Measurements from ENCODE around the gene CXCR5. TPM values are rescaled to one million over a fixed set of nuclear protein-coding genes. Genes with fewer than 3 reads are reported as not detected.
A peak's percentile ranks its signal among the peaks of the same experiment; 100 is the strongest.

CXCR5 gene
- total RNA-seq, 1 experiment from 2014 or later, result not detected

DNA sequence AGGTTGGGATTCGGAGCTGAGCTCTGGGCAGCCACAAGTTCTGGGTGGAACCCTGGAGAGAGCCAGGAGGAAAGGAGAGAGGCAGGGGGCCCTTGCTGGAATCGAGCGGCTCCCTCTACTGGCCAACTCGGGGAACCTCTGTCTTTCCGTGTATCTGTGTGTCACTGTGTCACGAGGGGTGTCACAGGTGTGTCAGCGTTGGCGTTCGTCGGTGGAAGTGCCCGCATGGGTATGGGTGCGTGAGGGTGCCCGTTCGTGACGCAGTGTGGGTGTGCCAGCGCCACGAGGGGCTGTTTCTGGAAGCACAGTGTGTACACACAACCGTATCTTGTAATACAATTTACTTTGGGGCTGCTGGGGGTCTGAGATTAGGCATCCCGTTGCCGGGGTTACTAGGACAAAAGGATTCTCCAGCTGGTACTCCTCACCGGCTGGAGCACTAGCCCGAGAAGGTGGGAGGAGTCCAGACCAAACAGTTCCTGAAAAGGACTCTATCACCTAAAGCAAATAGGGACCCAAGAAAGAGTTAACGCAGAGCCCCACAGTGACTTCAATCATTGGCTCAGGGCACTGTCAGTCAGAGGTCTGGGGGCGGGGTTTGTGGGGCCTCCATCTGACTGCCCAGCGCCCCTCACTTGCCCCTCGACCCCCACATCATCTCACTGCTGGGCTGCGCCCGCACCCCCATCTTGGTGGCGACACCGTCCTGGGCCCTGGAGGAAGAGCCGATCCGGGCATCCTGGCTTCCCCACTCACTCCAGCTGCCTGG lies 44.6 kb downstream of the CXCR5 start:
- BruUV-seq (replicated peaks), result no TSS peak
- POLR2A ChIA-PET, result interaction anchor here (0.6 to 1.7 kb wide), 15 partner anchors 18 to 1604 kb away, joined by 3 to 8 read pairs (median 3); partner anchors contain the start of gene UPK2
- Mint-ChIP-seq H3K4me1 (ENCODE audit: insufficient read depth, unreplicated experiment) (peaks cover 31% of the 10 kb centered on the region), H3K36me3 (ENCODE audit: insufficient read depth, unreplicated experiment) (peaks cover 4% of the 10 kb centered on the region), H3K27ac (ENCODE audit: low read depth, unreplicated experiment) (peak overlapping the region; percentile 84), H3K4me3 (ENCODE audit: unreplicated experiment) (peak overlapping the region; percentile 84), H3K27me3 (ENCODE audit: insufficient read depth, unreplicated experiment) (no peaks in the 10 kb centered on the region), H3K9me3 (ENCODE audit: unreplicated experiment) (no peaks in the 10 kb centered on the region)
- CTCF ChIA-PET, result interaction anchor here (0.5 to 5.8 kb wide), 22 partner anchors 18 to 1271 kb away, joined by 3 to 43 read pairs (median 3); partner anchors contain the start of gene CXCR5
- intact Hi-C loops (cut with micrococcal nuclease), result loop anchor here (1.0 to 2.0 kb wide), 4 partner anchors 21 to 238 kb away; partner anchors contain the start of gene UPK2
- peak; percentile 95 for DNase-seq (ENCODE audit: unreplicated experiment)
- TF ChIP-seq, protein P1, sequence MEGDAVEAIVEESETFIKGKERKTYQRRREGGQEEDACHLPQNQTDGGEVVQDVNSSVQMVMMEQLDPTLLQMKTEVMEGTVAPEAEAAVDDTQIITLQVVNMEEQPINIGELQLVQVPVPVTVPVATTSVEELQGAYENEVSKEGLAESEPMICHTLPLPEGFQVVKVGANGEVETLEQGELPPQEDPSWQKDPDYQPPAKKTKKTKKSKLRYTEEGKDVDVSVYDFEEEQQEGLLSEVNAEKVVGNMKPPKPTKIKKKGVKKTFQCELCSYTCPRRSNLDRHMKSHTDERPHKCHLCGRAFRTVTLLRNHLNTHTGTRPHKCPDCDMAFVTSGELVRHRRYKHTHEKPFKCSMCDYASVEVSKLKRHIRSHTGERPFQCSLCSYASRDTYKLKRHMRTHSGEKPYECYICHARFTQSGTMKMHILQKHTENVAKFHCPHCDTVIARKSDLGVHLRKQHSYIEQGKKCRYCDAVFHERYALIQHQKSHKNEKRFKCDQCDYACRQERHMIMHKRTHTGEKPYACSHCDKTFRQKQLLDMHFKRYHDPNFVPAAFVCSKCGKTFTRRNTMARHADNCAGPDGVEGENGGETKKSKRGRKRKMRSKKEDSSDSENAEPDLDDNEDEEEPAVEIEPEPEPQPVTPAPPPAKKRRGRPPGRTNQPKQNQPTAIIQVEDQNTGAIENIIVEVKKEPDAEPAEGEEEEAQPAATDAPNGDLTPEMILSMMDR (IDR thresholded peaks at IDR 0.05; ENCODE audit: unreplicated experiment), result peak; percentile 77

DNA sequence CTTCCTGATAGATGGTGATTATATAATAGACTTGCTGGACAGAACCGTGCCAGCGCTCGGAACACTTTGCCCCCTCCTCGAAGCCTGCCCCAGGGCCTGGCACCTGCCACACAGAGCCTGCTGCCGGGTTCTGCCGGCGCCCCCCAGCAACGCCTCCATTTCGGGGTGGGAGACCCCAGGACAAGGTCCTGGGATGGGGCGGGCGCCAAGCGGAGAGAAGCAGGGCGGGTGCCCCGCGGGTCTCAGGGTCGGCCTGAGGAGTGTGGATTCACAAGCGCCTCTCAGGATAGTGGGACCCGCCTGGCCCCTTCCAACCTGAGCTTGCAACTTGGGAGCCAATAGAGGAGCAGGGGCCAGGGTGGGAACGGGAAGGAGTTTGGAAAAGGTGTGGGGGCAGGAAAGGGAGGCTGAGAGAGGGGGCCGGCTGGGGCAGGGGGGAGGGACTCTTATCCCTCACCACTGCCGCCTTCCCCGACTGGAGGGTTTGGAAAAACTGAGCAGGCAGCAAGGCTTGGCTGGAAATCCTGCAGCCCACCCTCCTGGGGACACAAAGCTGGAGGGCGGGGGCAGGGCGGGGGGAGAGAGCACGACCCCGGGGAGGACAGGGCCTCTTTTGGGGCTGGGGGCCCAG lies 45.3 kb downstream of the CXCR5 start:
- peak; percentile 61 for DNase-seq (ENCODE audit: unreplicated experiment)
- H3K27me3 Mint-ChIP-seq (ENCODE audit: insufficient read depth, unreplicated experiment), result no peaks in the 10 kb centered on the region
- no TSS peak for BruUV-seq (replicated peaks)
- intact Hi-C loops (cut with micrococcal nuclease), result loop anchor here (1.0 to 2.0 kb wide), 4 partner anchors 22 to 239 kb away; partner anchors contain the start of gene UPK2
- H3K4me1 Mint-ChIP-seq (ENCODE audit: insufficient read depth, unreplicated experiment), result peaks cover 31% of the 10 kb centered on the region
- TF ChIP-seq, protein P1 (IDR thresholded peaks at IDR 0.05; ENCODE audit: unreplicated experiment), result no peak
- H3K27ac Mint-ChIP-seq (ENCODE audit: low read depth, unreplicated experiment), result peak overlapping the region; percentile 84
- H3K36me3 Mint-ChIP-seq (ENCODE audit: insufficient read depth, unreplicated experiment), result no peaks in the 10 kb centered on the region
- H3K9me3 Mint-ChIP-seq (ENCODE audit: unreplicated experiment), result no peaks in the 10 kb centered on the region
- ChIA-PET POLR2A (interaction anchor here (0.6 to 2.6 kb wide), 10 partner anchors 28 to 1604 kb away, joined by 3 to 14 read pairs (median 5); partner anchors contain the start of gene UPK2), CTCF (interaction anchor here (0.6 to 5.8 kb wide), 16 partner anchors 23 to 317 kb away, joined by 3 to 43 read pairs (median 3); partner anchors contain the start of gene DDX6)
- H3K4me3 Mint-ChIP-seq (ENCODE audit: unreplicated experiment), result peak overlapping the region; percentile 84

DNA sequence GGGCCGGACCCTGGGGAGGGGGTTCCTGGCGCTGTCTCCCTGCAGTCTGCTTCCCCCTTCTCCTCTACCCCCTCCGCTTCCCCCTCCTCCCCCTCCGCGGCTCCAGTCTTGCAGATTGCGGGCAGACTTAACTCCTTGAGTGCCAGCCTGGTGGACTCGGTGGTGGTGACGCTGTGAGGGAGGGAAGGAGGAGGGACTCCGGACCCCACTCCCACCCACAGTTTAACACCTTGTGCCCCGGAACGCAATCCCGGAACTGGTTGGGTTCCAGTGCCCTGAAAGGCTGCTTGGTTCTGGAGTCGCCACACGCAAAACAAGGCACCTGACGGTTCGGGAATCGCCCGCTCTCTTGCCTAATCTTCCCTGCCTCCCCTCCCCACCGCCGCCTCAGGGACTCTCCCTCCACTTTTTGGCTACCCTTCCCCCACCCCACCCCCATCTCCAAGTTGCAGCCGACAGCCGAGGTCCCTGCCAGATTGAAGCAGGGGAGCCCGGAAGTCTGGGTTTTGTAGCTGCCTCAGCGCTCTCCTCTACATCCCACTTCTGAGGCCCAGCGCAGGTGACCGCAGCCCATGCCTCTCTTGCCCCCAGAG lies 45.9 kb downstream of the CXCR5 start:
- Mint-ChIP-seq H3K4me3 (ENCODE audit: unreplicated experiment) (peak overlapping the region; percentile 84), H3K9me3 (ENCODE audit: unreplicated experiment) (no peaks in the 10 kb centered on the region), H3K4me1 (ENCODE audit: insufficient read depth, unreplicated experiment) (peaks cover 31% of the 10 kb centered on the region), H3K27ac (ENCODE audit: low read depth, unreplicated experiment) (no peak overlapping the region), H3K27me3 (ENCODE audit: insufficient read depth, unreplicated experiment) (no peaks in the 10 kb centered on the region), H3K36me3 (ENCODE audit: insufficient read depth, unreplicated experiment) (no peaks in the 10 kb centered on the region)
- ChIA-PET POLR2A (interaction anchor here (0.8 to 2.6 kb wide), 8 partner anchors 68 to 666 kb away, joined by 3 to 14 read pairs (median 4); partner anchors contain the start of genes RPS25 and TRAPPC4), CTCF (interaction anchor here (0.6 to 5.8 kb wide), 24 partner anchors 10 to 456 kb away, joined by 3 to 43 read pairs (median 4); partner anchors contain the start of genes CENATAC, DDX6 and UPK2)
- intact Hi-C loops (cut with micrococcal nuclease), result loop anchor here (2.0 kb wide), 1 partner anchor 27 kb away; the partner anchor contains the start of gene UPK2
- TF ChIP-seq, protein P1 (IDR thresholded peaks at IDR 0.05; ENCODE audit: unreplicated experiment), result no peak
- peak; percentile 87 for DNase-seq (ENCODE audit: unreplicated experiment)
- no TSS peak for BruUV-seq (replicated peaks)

Measured in MCF 10A (cell line).